Caki2 (cell line): ENCODE measurements around the gene RNF180. TPM values are rescaled to one million over a fixed set of nuclear protein-coding genes. Genes with fewer than 3 reads are reported as not detected.
"Not testable (repeated sequence)": the region's sequence is repeated elsewhere in the genome, so short reads cannot be mapped to it uniquely, and the experiment has no call there.

Experiments
- DNase-seq: peaks from one replicate; pipeline ENCODE4 v3.0.0-alpha.2; 2015; ENCODE audit warnings: low read depth
- in situ Hi-C: cut with HindIII; loops from 2 replicates; pipeline ENCODE4 v1.10.0; 2016; ENCODE audit warnings: low sequenced_read_pairs, low pct_unique_long_range_greater_than_20kb, mixed read lengths
- total RNA-seq: library from RNA; depleted of rRNA; stranded (reverse); fragments of >200 nt; shearing (Covaris generic); gene quantifications from 2 replicates; pipeline ENCODE4 v1.2.3, GENCODE V29; 2014; ENCODE audit warnings: low replicate concordance

Gene RNF180
- total RNA-seq, 1 experiment from 2014 or later, result not detected

GRCh38 chr5:64221911-64222310, 56.3 kb downstream of the RNF180 start:
- in situ Hi-C loops, result no loop called here
- no peak for DNase-seq

- DNase-seq, in situ Hi-C loops: not testable (repeated sequence)
These were observed 59.8 kb downstream of the RNF180 start for GRCh38 chr5:64225286-64225981.

- in situ Hi-C loops, DNase-seq: not testable (repeated sequence)
These were observed 61.5 kb downstream of the RNF180 start for GRCh38 chr5:64227131-64227537.

- DNase-seq, result peak; percentile 14
- in situ Hi-C loops, result no loop called here
These were observed 63.6 kb downstream of the RNF180 start for GRCh38 chr5:64229163-64229774.

- DNase-seq, result no peak
- in situ Hi-C loops, result no loop called here
These were observed 95.1 kb downstream of the RNF180 start for GRCh38 chr5:64260756-64261155.

GRCh38 chr5:64269164-64269563, 103.5 kb downstream of the RNF180 start:
- in situ Hi-C loops, result no loop called here
- DNase-seq, result no peak

GRCh38 chr5:64273276-64273675, 107.6 kb downstream of the RNF180 start:
- DNase-seq, result no peak

GRCh38 chr5:64285188-64286130, 119.8 kb downstream of the RNF180 start:
- in situ Hi-C loops, result no loop called here
- no peak for DNase-seq

More at GRCh38 chr5:64273276-64273675, 107.6 kb downstream of the RNF180 start:
- in situ Hi-C loops, result no loop called here

GRCh38 chr5:64286381-64286780, 120.7 kb downstream of the RNF180 start:
- in situ Hi-C loops, result no loop called here

GRCh38 chr5:64288496-64288895, 122.9 kb downstream of the RNF180 start:
- in situ Hi-C loops, DNase-seq: not testable (repeated sequence)

More at GRCh38 chr5:64286381-64286780, 120.7 kb downstream of the RNF180 start:
- no peak for DNase-seq

- in situ Hi-C loops, result no loop called here
- DNase-seq, result no peak
These were observed 127.1 kb downstream of the RNF180 start for GRCh38 chr5:64292611-64293215.

GRCh38 chr5:64295101-64295500, 129.5 kb downstream of the RNF180 start:
- in situ Hi-C loops, result no loop called here
- no peak for DNase-seq

GRCh38 chr5:64298586-64298985, 132.9 kb downstream of the RNF180 start:
- in situ Hi-C loops, result no loop called here
- DNase-seq, result no peak

- in situ Hi-C loops, result no loop called here
- DNase-seq, result no peak
These were observed 134.2 kb downstream of the RNF180 start for GRCh38 chr5:64299805-64300204.

GRCh38 chr5:64301566-64301965, 135.9 kb downstream of the RNF180 start:
- in situ Hi-C loops, result no loop called here
- no peak for DNase-seq

GRCh38 chr5:64308135-64308534, 142.5 kb downstream of the RNF180 start:
- in situ Hi-C loops, result no loop called here
- no peak for DNase-seq

- in situ Hi-C loops, result no loop called here
- DNase-seq, result no peak
These were observed 146.8 kb downstream of the RNF180 start for GRCh38 chr5:64312491-64312890.

GRCh38 chr5:64315778-64316177, 150.1 kb downstream of the RNF180 start:
- DNase-seq, result no peak
- in situ Hi-C loops, result no loop called here
